HT1080 (cell line): ENCODE data around the gene CAMK2G. TPM values are rescaled to one million over a fixed set of nuclear protein-coding genes. Genes with fewer than 3 reads are reported as not detected.

Experiments used
- DNase-seq: peaks from one replicate; pipeline ENCODE4 v3.0.0-alpha.2; 2015; ENCODE audit warnings: low read depth
- total RNA-seq: library from RNA; depleted of rRNA; stranded (reverse); fragments of >200 nt; shearing (Covaris generic); gene quantifications from 2 replicates; pipeline ENCODE4 v1.2.3, GENCODE V29; 2014

Gene CAMK2G
- total RNA-seq, 1 experiment from 2014 or later: 32.4 TPM

DNA sequence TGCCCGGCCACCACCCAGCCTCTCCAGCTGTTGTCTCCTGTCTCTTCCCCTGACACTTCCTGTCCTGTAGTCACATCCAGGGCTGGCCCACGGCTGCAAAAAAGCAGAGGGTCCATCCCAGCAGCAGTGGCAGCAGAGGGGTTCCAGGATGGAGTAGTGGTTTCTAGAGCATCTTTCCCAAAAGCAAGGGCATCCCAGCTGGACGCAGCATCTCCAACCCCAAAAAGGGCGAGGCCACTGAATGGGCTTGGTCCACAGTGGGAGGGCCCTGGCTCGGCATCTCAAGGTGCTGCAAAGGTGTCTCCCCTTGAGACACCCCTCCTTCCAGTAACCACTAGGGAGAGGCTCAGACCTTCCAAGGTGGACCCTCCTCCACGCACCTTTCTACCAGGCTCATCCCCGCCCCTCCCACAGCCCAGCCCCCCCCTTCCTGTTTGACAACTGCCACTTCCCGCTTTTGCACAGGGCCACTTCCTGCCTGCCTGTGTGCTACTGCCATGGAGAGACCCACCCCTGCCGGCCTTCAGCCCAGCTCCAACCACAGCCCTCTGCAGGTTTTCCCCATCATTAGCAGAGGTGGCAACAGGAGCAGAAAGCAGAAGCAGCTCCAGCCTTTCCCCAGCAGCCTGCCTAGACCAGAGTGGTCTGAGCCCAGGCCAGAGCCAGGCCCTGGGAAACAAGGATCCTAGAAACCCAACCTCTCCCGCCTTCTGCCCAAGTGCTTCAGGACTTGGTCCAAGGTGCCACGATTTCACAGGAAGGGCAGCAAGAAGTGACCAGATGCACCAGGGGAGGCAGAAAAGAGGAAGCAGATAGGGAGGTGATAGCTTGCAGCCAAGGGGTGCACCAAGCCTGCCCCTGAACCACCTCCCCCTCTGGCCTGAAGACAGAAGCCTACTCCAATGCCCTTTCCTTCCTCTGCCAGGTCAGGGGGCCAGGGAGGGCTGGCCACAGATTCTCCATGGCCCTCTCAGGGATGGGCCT is 8.6 kb downstream of the CAMK2G start:
- DNase-seq: no peak

DNA sequence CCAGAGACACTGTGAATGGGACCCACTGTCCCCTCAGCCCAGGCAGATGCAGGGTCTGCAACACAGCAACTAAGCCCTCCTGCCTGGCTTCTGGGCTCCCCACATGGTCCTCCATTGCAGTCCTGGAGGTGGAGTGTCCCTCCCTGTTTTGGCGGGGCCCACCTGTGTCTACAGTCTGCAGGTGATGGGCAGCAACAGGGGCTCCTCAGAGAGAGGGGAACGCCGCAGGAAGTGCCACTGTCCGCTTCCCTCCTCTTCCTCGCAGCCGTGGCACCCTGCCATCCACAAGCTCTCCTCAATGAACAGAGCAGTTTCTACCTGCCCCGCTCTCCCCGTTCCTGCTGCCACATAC is 9.3 kb downstream of the CAMK2G start:
- no peak for DNase-seq

DNA sequence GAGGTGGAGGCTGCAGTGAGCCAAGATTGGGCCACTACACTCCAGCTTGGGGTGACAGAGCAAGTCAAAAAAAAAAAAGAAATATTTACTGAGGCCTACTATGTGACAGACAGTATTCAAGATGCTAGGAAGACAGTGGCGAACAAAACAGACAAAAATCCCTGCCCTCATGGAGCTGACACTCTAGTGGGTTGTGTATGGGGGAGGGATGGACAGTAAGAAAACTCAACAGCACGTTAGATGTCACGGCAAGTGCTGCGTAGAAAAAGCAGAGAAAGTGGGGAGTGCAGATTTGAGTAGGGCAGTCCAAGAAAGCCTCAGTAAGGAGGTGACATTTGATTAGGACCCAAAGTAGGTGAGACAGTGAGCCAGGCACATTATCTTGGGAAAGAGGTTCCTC is 10.1 kb downstream of the CAMK2G start:
- no peak for DNase-seq

DNA sequence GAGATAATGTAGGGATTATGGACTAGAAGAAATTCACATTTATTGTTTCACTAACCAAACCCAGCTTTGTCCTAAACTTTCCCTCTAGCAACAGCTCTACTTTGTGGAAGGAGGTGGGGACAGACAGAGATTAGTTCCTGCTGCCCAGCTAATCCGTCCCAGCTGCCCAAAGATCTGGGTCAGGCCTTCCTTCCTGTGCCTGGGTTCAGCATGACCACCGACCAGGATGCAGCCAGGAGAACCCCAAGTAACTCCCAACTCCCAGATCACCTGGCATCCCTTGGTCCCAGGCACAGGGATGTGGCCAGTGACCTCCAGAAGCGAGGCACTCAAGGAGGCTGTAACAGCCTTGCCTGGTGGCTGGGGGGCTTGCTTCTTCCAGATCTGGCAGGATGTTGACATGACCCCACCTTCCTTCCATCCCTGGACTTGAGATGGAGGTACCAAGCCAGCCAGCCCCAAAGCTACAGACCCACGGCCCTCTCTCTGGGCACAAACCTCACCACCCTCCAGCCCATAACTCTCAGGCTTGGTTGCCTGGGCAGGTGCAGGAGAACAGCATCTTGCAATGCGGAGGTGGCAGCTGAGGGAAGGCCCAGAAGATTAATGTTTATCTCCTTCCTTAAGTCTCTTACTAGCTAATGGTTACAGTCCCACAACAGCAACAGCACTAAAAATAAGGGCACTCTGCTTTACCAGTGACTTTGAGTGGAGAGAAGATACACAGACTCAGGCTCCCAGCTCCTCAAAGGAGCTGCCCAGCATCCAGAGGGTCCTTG is 11.1 kb downstream of the CAMK2G start:
- DNase-seq: no peak

DNA sequence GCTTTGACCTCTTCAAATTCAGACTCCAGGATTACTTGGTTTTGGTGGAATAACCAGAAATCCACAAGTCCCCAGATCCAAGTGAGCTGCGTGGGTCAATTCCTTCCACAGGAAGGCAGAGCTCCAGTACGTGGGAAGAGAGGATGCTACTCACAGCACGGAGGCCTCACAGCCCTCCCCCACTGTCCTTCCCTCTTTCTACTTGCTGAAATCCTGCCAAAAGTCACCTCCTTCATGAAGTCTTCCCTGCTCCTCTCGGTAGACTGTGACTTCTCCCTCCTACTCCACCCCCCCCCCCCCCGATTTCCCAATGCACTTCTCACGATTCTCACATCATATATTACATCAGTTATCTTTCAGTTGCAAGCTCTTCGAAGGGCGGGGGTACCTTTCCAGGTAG is 12.3 kb downstream of the CAMK2G start:
- no peak for DNase-seq

DNA sequence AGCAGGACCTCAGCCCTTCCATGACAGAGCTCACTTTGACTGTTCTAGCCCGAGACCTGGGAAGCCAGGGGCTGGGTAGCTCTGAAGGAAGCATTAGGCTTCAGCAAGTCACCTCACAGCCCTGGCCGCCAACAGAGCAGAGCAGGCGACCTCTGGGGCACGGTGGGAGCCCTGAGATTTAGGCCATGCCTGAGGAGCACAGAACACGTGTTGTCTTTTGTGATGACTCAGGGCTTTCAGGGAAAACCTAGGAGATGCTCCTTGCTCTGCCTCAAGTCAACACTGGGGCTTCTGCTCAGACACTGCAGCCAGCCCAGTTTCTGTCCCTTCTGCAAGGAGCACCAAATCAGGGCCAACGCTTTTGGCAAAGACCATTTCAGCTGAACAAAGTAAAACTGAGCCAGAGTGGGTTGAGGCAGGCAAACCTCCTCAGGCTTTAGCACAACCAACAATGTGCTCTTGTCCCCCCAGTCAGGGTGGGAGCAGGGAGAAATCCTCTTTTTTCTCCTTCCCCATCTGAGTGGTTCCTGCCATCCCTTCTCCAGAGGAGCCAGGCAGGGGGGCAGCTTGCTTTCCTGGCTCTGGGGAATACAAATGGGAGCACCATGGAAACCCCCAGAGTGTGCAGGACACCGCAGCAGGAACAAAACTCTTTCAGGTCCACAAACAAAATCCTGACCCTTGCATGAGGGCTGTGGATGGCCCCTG is 14.4 kb downstream of the CAMK2G start:
- DNase-seq: no peak

DNA sequence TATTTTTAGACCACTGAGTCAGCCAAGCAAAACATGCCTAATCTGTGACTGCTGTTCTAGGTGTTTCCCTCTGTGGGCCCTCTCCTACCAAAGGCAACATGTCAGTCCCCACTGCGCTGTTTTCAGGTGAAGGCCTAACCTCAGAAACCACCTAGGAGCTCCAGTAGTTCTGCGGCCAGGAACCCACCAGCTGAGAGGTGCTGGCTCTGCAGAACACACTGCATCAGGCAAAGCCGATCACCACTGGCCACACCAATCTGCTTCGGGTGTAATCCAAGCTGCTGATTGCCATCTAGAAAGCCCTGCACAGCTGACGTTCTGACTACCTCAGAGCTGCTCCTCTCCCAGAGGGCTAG is 14.9 kb downstream of the CAMK2G start:
- no peak for DNase-seq

DNA sequence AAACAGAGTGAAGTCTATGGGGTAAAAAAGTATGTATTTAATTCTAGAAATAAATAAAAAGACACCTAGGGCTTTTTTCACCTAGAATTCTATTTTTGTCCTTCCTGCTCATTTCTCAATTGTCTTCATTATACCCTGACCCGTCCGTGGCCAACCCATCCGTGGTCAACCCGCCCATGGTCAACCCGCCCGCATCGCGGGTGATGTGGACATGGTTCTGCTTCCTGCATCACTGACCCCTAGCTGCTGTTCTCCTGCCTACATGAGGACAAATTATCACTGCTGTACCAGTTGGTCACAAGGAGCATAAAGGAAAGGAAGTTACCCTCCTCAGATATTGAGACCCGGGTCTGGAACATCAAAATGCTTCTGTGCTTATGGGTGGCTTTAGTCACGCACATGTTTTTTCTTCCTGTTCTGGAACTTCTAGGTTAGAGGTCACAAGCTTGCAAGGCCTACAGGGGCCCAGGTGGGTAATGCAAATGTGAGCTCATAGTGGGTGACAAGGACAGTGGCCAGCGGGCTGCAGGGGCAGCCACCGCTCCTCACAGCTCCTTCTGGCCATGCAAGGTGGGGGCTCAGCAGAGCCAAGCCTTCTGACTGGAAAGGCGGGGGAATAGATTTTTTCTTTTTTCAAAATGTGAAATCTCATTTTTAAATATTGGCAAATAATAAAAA is 15.5 kb downstream of the CAMK2G start:
- DNase-seq: no peak

DNA sequence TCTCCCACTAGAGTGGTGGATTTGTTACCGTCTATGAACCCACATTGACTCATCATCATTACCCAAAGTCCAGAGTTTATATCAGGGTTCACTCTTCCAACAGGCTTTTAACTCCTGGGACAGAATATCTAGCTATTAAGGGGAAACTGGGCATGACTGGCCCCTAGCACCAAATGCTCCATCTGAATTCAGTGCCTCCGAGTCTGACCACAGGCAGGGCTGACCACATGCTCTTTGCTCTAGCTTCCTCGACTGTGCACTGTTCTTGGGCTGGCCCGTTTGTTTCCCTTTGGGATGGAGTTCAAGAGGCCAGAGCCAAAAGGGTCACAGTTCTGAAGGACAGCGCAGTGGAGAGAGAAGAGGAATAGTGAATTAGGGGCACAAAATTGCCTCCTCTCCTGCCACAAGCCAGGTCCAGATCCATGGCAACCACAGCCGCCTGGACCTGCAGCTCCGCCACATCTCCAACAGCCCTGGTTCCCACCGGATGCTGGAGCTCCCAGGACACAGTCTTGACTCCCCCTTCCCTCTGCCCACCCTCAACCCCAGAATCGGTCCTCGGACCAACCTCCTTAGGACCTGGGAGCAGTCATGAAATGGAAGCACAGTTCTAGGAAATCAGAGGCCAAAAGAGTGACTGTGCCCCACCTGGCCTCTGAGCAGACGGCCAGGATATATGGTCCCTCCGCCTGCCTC is 16.2 kb downstream of the CAMK2G start:
- no peak for DNase-seq

DNA sequence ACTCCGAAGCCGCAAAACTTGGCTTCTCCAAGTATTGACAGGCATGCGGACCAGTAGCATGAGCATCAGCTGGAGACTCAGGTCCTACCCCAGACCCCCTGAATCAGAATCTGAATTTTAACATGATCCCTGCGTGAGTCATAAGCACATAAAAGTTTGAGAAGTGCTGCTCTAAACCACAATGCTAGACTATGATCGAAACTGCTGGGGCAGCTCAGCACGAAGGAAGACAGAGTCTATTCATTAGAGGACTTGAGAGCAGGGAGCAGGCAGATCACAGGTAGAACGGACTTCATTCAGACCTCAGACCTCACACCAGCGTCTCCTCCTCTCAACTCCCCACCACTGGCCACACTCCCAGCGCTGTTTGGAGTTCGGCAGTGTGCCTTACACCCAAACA is 16.9 kb downstream of the CAMK2G start:
- DNase-seq: no peak

DNA sequence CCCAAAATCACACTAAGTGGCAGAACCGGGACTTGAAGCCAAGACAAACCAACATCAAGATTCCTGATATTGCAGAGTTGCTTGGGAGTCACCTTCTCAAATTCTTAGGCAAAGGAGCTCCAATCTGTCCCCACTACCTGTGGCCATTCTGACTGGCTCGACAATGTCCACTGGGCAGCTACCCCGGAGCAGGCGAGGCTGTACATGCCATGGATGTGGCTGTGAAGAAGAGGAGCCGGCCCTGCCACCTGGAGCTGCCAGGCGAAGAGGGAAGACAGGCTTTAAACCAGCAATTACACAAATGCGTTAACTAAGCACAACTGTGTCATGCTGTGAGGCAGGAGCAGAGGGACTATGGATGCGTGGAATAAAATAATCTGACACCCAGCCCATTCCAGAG is 18.1 kb downstream of the CAMK2G start:
- DNase-seq: no peak

DNA sequence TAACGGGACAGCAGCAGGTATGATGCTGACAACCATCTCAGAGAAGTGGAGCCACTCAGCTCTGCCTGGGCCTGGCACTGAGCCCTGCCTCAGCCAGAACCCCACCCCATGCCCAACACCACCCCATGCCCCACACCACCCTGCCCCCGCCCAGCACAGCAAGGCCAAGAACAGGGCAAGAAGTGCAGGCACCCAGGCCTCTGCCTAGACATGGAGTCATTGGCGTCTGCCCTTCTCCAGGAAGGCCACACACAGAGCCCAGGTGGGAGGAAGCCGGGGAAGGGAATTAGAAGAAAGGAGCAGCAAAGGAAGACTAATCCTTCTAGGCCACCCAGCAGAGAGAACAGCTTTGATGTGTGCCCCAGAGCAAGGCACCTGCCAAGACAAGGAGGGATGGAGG is 18.9 kb downstream of the CAMK2G start:
- no peak for DNase-seq

DNA sequence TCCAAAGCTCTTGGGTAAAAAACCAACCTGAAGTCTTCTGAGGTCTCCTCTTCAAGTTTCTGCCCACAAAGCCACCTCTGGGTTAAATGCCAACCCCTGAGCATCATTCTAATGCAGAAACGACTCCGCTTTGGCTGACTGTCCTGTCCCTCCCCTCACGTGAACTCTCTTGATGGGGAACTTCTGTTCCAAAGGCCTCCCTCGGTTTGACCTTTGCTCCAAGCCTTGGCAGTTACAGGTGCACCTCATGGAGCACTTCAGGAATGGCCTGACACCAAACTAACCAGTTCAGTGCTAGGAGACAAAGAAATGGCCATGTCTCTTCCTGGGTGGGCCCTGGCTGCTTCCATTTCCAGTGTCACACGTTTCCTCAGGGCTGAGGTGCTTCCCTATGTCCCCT is 20.0 kb downstream of the CAMK2G start:
- no peak for DNase-seq

DNA sequence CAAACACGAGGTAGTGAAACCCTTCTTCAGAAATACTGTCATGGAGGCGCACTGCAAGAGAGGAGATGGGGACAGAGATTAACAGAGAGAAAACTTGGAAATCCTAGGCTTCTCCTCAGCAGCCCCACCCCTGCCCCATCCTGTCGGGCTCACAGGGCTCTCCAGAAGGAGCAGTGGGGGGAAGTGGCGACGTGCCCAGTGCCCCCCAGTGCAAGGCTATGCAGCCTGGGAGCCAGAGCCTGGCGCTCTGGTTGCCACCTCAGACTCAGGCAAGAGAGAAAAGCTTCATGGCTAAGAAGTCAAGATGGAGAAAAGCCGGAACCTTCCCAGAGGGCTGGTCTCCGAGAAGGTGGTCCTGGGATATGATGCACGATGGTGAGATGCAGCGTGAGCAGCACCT is 21.2 kb downstream of the CAMK2G start:
- no peak for DNase-seq

DNA sequence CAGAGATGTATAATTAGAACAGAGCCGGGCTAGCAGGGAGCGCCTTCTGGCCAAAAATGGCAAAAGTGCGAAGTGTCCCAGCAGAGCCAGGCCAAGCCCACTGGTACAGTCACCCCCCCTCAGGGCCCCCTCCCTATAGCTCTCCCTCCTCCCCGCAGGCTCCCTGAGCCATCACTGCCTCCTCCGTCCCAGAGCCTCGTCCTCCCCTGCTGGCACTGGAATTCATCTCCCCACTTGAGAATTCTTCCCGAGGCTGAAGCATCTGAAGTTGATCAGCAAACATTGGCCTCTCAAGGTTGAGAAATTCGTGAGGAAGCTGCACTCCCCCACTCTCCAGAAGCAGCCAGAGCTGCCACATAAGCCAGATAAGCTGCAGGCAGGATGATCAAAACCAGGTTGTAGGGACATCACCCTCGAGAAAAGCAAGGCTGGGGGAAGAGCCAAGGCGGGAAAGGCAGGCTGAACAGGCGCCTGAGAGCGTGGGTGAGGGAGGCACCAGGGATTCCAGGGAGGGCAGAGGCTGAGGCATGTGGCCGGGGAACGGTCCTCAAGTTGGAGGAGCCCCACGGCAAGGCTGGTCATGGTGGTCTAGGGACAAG is 23.4 kb downstream of the CAMK2G start:
- DNase-seq: no peak

DNA sequence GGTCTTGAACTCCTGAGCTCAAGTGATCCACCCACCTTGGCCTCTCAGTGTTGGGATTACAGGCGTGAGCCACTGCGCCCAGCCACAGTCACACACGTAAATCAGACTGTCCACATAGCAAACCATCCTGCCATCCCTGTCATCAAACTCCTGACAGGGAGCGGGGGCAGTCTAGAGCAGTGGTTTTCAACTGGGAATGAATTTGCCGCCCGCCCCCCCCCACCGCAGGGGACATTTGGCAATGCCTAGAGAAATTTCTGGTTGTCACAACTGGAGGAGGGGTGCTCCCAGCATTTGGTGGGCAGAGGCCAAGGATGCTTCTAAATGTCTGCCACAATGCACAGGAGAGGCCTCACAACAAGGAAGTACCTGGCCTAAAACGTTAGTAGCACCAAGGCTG is 24.1 kb downstream of the CAMK2G start:
- DNase-seq: no peak

DNA sequence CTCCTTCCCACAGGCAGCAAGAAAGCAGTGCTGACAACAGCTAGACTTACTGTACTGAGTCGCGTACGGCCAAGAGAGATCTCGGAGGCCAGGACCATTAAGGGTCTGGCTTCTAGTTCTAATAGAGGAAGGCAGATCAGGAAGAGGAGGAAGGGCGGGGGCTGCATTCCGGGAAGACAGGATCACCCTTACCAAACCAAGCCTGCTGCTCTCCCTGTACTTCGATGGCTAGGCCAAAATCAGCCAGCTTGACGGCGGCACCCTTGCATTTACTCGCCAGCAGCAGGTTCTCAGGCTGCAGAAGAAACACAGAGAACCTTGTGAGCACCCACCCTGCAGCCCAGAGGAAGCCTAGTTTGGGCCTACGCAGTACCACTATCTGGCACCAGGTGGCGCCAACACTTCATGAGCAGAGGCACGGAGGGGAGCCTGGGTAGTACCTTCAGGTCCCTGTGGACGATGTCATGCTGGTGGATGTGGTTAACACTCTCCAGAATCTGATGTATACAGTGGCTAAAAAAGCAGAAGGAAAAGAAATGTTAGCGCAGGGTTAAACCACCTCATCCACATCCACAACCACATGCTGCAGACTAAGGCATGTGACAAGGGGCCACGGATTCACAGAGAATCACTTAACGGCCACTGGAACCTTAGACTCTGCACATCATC is 25.4 kb downstream of the CAMK2G start:
- peak; percentile 72 for DNase-seq

DNA sequence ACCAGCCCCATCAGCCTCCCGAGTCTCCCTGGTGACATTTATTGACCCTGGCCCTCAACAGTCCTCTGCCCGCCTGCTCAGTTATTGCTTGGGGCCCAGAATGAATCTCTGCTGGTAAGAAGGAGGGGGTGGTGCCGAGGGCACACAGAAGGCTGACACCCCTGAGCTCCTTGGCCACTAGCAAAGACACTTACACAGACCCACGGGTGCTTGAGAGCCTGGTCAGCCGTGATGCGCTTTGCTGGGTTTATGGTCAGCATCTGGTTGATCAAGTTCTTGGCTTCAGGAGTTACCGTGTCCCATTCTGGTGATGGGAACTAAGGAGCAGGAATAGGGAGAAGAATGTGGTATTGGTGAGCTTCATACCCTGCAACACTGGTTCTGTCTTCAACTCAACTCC is 27.3 kb downstream of the CAMK2G start:
- DNase-seq: no peak

DNA sequence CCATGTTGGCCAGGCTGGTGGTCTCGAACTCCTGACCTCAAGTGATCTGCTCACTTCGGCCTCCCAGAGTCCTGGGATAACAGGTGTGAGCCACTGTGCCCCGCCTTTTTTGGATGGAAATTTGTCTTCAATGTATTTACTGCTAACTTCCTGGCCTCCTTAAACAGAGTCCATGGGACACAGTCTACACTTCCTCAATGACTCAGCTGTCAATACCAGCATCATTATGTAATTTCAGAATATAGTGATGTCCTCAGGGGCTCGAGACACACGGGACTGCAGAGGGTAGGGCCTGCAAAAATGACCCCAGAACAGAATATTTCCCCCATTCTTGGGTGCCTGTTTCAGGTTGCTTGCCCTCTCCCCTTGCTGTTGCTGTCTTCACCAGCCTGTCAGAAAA is 31.1 kb downstream of the CAMK2G start:
- DNase-seq: no peak

DNA sequence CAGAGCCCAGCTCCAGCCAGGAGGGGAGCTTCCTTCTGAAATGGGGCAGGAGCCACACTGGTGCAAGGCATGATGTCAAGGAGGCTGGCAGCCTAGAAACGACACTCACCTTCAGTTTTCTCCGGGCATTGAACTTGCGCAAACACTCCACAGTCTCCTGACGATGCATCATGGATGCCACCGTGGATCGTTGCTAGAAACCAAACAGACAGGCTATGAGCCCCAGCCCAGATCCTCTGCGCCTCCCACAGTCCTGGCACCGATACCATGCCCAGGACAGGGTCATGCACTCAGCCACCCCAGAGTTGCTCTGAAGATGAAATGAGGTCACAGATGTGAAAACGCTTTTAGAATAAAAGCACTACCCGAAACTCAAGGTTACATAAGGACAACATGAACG is 32.0 kb downstream of the CAMK2G start:
- DNase-seq: no peak
